Activated T-cell treated with anti-CD3 and anti-CD28 coated beads, Interleukin-2, amount 50 U/mL, for 48 hours (primary cell): ENCODE data around the gene CACNA2D3.

ENCODE experiments used
- DNase-seq, 2 experiments: peaks; one replicate each; pipeline ENCODE4 v3.0.0-alpha.2; 2020

Gene CACNA2D3

GRCh38 chr3:54999159-54999558 lies 876.8 kb downstream of the CACNA2D3 start:
- no peak for DNase-seq

- DNase-seq, result no peak
These were observed 877.5 kb downstream of the CACNA2D3 start for GRCh38 chr3:54999811-55000210.

GRCh38 chr3:55000546-55000945 lies 878.2 kb downstream of the CACNA2D3 start:
- no peak for DNase-seq

GRCh38 chr3:55000953-55001352 lies 878.6 kb downstream of the CACNA2D3 start:
- DNase-seq, result no peak

GRCh38 chr3:55002416-55002930 lies 880.1 kb downstream of the CACNA2D3 start:
- no peak for DNase-seq

GRCh38 chr3:55006244-55006676 lies 883.9 kb downstream of the CACNA2D3 start:
- DNase-seq, result no peak

- no peak for DNase-seq
These were observed 885.6 kb downstream of the CACNA2D3 start for GRCh38 chr3:55007971-55008370.

- no peak for DNase-seq
These were observed 887.0 kb downstream of the CACNA2D3 start for GRCh38 chr3:55009372-55009771.

GRCh38 chr3:55012091-55012490 lies 889.7 kb downstream of the CACNA2D3 start:
- no peak for DNase-seq

- no peak for DNase-seq
These were observed 891.0 kb downstream of the CACNA2D3 start for GRCh38 chr3:55013145-55013925.

GRCh38 chr3:55014081-55014480 lies 891.7 kb downstream of the CACNA2D3 start:
- no peak for DNase-seq

GRCh38 chr3:55014906-55015305 lies 892.6 kb downstream of the CACNA2D3 start:
- DNase-seq, result no peak

- no peak for DNase-seq
These were observed 895.5 kb downstream of the CACNA2D3 start for GRCh38 chr3:55017876-55018275.

- DNase-seq, result no peak
These were observed 908.6 kb downstream of the CACNA2D3 start for GRCh38 chr3:55030938-55031337.

- no peak for DNase-seq
These were observed 914.7 kb downstream of the CACNA2D3 start for GRCh38 chr3:55036883-55037577.

GRCh38 chr3:55042591-55042990 lies 920.2 kb downstream of the CACNA2D3 start:
- no peak for DNase-seq

- no peak for DNase-seq
These were observed 922.1 kb downstream of the CACNA2D3 start for GRCh38 chr3:55044486-55044885.

- no peak for DNase-seq
These were observed 936.8 kb downstream of the CACNA2D3 start for GRCh38 chr3:55059027-55059629.

GRCh38 chr3:55060896-55061719 lies 938.8 kb downstream of the CACNA2D3 start:
- DNase-seq, result no peak

GRCh38 chr3:55061720-55062034 lies 939.3 kb downstream of the CACNA2D3 start:
- DNase-seq, result no peak

GRCh38 chr3:55064164-55064563 lies 941.8 kb downstream of the CACNA2D3 start:
- no peak for DNase-seq

GRCh38 chr3:55065331-55065730 lies 943.0 kb downstream of the CACNA2D3 start:
- DNase-seq, result no peak

- DNase-seq, result no peak
These were observed 944.2 kb downstream of the CACNA2D3 start for GRCh38 chr3:55066551-55067047.
